ENCODE measurements around the gene ADCK1.
"Not testable (repeated sequence)": the region's sequence is repeated elsewhere in the genome, so short reads cannot be mapped to it uniquely, and the experiment has no call there.

Gene ADCK1

DNA sequence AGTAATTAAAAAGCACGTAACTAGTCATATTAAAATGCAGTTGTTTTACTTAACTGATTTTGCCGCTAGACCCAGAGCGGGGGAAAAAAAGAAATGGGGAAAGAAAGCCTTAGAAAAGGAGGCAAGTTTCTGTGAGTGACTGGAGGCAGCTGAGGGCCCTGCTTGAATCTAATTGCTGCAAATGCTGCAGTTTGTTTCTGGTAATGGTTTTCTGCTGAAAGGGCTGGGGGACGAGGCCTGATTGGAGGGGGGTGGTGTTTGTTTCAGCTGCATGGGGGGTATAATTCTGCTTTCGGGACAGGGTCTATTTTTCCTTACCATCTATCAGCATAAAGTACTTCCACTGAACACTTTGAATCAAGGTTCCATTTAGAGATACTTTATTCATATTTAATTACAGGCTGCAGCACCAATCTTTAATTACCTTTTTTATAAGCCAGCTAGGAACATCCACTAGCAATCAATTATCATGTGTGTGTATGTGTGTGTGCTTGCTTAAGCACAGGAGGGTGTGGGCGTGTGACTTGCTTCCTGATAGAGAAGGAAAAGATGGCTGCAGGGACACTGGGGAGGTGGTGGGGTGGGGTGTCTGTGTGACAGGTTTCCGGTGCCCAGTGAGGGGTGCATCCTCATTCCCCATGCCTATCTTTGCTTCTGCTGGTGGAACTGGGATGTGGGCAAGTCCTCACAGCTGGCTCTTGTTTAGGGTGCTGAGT lies 83.4 kb downstream of the ADCK1 start:
- Histone ChIP-seq H3K9me3 (ENCODE audit: insufficient read depth, low read length) (no peaks in the 10 kb centered on the region), H3K4me3 (ENCODE audit: insufficient read length, low read depth) (no peak overlapping the region), H3K4me1 (ENCODE audit: insufficient read depth, insufficient read length) (peaks cover 6% of the 10 kb centered on the region), H3K36me3 (ENCODE audit: insufficient read depth, insufficient read length, low read length) (peaks cover 4% of the 10 kb centered on the region), H3K27me3 (ENCODE audit: insufficient read depth, insufficient read length) (no peaks in the 10 kb centered on the region), H3K9ac (ENCODE audit: insufficient read length, low read depth) (no peak overlapping the region)
- no peak for TF ChIP-seq YY1 (IDR thresholded peaks at IDR 0.05; ENCODE audit: insufficient read depth, insufficient read length)
- TF ChIP-seq ZNF274 (IDR thresholded peaks at IDR 0.05; ENCODE audit: low read depth, low read length), result no peak
- no peak for TF ChIP-seq SUZ12 (IDR thresholded peaks at IDR 0.05; ENCODE audit: extremely low read depth, insufficient read depth, insufficient read length)
- no peak for DNase-seq (ENCODE audit: low read depth, low spot score)

DNA sequence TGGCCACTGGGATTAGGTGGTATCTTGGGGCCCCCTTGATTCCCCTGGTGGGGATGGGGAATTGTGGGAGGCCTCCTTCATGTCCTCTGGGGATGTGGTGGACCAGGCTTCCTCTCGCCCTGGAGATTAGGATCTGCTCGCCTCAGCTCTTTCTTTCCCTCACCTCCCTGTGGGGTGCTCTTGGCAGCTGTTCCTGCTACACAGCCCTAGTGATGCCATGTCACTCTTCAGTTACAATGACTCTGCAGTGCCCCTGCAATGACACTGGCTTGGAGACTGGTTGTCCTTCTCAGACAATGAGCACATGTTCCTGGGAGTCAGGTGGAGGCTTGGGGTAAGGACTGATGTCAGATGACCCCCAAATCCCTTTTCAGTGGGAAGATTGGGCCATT lies 83.9 kb downstream of the ADCK1 start:
- no peak overlapping the region for H3K4me3 ChIP-seq (ENCODE audit: insufficient read length, low read depth)
- H3K4me1 ChIP-seq (ENCODE audit: insufficient read depth, insufficient read length), result peaks cover 6% of the 10 kb centered on the region
- no peak overlapping the region for H3K9ac ChIP-seq (ENCODE audit: insufficient read length, low read depth)
- TF ChIP-seq YY1 (IDR thresholded peaks at IDR 0.05; ENCODE audit: insufficient read depth, insufficient read length) (no peak), ZNF274 (IDR thresholded peaks at IDR 0.05; ENCODE audit: low read depth, low read length) (no peak), SUZ12 (IDR thresholded peaks at IDR 0.05; ENCODE audit: extremely low read depth, insufficient read depth, insufficient read length) (no peak)
- H3K27me3 ChIP-seq (ENCODE audit: insufficient read depth, insufficient read length), result no peaks in the 10 kb centered on the region
- no peaks in the 10 kb centered on the region; the same call in 1 of the 2 replicates for H3K9me3 ChIP-seq (ENCODE audit: insufficient read depth, low read length)
- peaks cover 4% of the 10 kb centered on the region for H3K36me3 ChIP-seq (ENCODE audit: insufficient read depth, insufficient read length, low read length)
- DNase-seq (ENCODE audit: low read depth, low spot score), result no peak

DNA sequence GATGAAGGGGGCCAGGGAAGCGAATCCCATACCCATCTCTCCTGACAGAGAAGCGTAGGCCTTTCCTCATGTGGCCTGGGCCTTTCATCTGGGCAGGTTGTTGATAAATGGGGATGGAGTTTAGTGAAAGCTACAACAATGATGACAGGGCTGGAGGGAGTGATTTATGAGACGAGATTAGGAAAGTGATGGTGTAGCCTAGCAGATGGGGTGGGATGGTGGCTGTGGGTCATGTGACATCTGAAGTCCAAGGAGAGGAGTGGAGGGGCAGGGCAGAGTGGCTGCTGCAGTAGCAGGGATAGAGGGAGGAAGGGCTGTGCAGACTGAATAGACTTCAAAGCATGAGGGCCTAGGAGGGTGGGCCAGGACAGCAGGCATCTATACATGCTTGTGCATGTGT lies 85.5 kb downstream of the ADCK1 start:
- Histone ChIP-seq H3K27me3 (ENCODE audit: insufficient read depth, insufficient read length) (no peaks in the 10 kb centered on the region), H3K36me3 (ENCODE audit: insufficient read depth, insufficient read length, low read length) (peaks cover 4% of the 10 kb centered on the region), H3K4me3 (ENCODE audit: insufficient read length, low read depth) (no peak overlapping the region), H3K9me3 (ENCODE audit: insufficient read depth, low read length) (no peaks in the 10 kb centered on the region; the same call in 1 of the 2 replicates), H3K9ac (ENCODE audit: insufficient read length, low read depth) (no peak overlapping the region), H3K4me1 (ENCODE audit: insufficient read depth, insufficient read length) (peaks cover 6% of the 10 kb centered on the region)
- TF ChIP-seq YY1 (IDR thresholded peaks at IDR 0.05; ENCODE audit: insufficient read depth, insufficient read length) (no peak), SUZ12 (IDR thresholded peaks at IDR 0.05; ENCODE audit: extremely low read depth, insufficient read depth, insufficient read length) (no peak), ZNF274 (IDR thresholded peaks at IDR 0.05; ENCODE audit: low read depth, low read length) (no peak)
- no peak for DNase-seq (ENCODE audit: low read depth, low spot score)

DNA sequence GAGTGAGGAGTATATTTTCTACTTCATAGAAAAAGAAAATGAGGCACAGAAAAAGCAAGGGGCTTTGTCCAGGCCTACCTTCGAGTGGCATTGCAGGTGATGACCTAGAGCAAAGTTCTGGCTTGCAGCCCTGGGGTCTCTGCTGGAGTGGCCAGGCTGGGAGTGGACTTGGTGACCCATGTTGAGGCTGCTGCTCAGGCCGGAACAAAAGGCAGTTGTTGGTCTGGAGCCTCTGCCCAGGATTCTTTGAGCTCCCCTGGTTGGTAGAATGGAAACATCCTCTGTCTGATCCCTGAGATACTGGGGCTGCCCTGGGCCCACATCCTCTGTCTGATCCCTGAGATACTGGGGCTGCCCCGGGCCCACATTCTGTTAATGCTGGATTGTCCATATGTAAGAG lies 86.1 kb downstream of the ADCK1 start:
- Histone ChIP-seq H3K4me1 (ENCODE audit: insufficient read depth, insufficient read length) (peaks cover 6% of the 10 kb centered on the region), H3K9me3 (ENCODE audit: insufficient read depth, low read length) (no peaks in the 10 kb centered on the region; the same call in 1 of the 2 replicates), H3K36me3 (ENCODE audit: insufficient read depth, insufficient read length, low read length) (peaks cover 4% of the 10 kb centered on the region), H3K9ac (ENCODE audit: insufficient read length, low read depth) (no peak overlapping the region), H3K27me3 (ENCODE audit: insufficient read depth, insufficient read length) (no peaks in the 10 kb centered on the region), H3K4me3 (ENCODE audit: insufficient read length, low read depth) (no peak overlapping the region)
- TF ChIP-seq ZNF274 (IDR thresholded peaks at IDR 0.05; ENCODE audit: low read depth, low read length) (no peak), SUZ12 (IDR thresholded peaks at IDR 0.05; ENCODE audit: extremely low read depth, insufficient read depth, insufficient read length) (no peak), YY1 (IDR thresholded peaks at IDR 0.05; ENCODE audit: insufficient read depth, insufficient read length) (no peak)
- no peak for DNase-seq (ENCODE audit: low read depth, low spot score)

DNA sequence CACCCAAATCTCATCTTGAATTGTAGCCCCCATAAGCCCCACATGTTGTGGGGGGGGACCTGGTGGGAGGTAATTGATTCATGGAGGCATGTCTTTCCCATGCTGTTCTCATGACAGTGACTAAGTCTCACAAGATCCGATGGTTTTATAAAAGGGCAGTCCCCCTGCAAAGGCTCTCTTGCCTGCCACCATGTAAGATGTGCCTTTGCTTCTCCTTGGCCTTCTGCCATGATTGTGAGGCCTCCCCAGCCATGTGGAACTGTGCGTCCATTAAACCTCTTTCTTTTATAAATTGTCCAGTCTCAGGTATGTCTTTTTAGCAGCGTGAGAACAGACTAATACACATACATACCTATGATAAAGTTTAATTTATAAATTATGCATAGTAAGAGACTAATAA lies 89.0 kb downstream of the ADCK1 start:
- not testable (repeated sequence) for DNase-seq (ENCODE audit: low read depth, low spot score); H3K36me3 ChIP-seq (ENCODE audit: insufficient read depth, insufficient read length, low read length); H3K4me3 ChIP-seq (ENCODE audit: insufficient read length, low read depth); H3K9ac ChIP-seq (ENCODE audit: insufficient read length, low read depth); H3K27me3 ChIP-seq (ENCODE audit: insufficient read depth, insufficient read length); H3K4me1 ChIP-seq (ENCODE audit: insufficient read depth, insufficient read length); H3K9me3 ChIP-seq (ENCODE audit: insufficient read depth, low read length)

DNA sequence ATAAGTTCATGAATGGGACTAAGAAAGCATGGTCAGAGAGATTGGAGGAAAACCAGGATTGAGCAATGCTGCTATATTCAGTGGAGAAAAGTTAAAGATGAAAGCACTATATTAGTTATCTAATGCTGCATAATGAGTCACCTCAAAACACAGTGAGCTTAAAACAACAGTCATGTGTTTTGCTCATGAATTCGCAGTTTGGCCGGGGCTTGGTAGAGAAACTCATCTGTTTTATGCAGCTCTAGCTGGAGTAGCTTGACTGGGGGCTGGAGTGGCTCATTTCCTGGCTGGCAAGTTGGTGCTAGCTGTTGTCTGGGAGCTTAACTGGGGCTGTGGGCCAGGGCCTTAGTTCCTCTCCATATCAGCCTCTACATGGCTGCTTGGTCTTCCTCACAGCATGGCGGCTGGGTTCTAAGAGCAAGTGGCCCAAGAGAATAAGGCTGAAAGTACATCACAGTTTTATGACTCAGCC lies 90.1 kb downstream of the ADCK1 start:
- no peak for DNase-seq (ENCODE audit: low read depth, low spot score)
- H3K9me3 ChIP-seq (ENCODE audit: insufficient read depth, low read length), result no peaks in the 10 kb centered on the region; the same call in 1 of the 2 replicates
- no peak overlapping the region for H3K9ac ChIP-seq (ENCODE audit: insufficient read length, low read depth)
- no peaks in the 10 kb centered on the region for H3K4me1 ChIP-seq (ENCODE audit: insufficient read depth, insufficient read length)
- TF ChIP-seq ZNF274 (IDR thresholded peaks at IDR 0.05; ENCODE audit: low read depth, low read length) (no peak), SUZ12 (IDR thresholded peaks at IDR 0.05; ENCODE audit: extremely low read depth, insufficient read depth, insufficient read length) (no peak), YY1 (IDR thresholded peaks at IDR 0.05; ENCODE audit: insufficient read depth, insufficient read length) (no peak)
- H3K4me3 ChIP-seq (ENCODE audit: insufficient read length, low read depth), result no peak overlapping the region
- H3K27me3 ChIP-seq (ENCODE audit: insufficient read depth, insufficient read length), result no peaks in the 10 kb centered on the region
- H3K36me3 ChIP-seq (ENCODE audit: insufficient read depth, insufficient read length, low read length), result peaks cover 4% of the 10 kb centered on the region

DNA sequence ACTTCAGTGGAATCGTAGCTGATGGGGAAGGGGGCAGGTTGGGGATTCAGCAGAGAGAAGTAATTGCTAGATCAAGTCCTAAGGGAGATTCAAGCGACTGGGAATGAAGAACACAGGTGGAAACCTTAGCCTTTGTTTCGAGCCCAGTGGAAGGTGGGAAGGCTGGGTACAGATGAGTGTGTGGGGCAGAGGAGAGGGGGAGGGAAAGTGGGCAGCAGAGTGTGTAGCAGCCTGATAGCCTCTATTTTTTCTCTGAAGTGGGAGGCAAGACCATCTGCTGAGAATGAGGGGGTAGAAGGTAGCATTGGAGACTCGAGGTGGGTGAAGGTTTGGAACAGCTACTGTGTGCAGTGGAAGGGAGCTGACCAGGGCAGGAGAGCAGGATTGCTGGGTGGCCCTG lies 91.0 kb downstream of the ADCK1 start:
- H3K27me3 ChIP-seq (ENCODE audit: insufficient read depth, insufficient read length), result no peaks in the 10 kb centered on the region
- DNase-seq (ENCODE audit: low read depth, low spot score), result no peak
- no peak overlapping the region for H3K9ac ChIP-seq (ENCODE audit: insufficient read length, low read depth)
- H3K4me3 ChIP-seq (ENCODE audit: insufficient read length, low read depth), result no peak overlapping the region
- no peaks in the 10 kb centered on the region for H3K4me1 ChIP-seq (ENCODE audit: insufficient read depth, insufficient read length)
- TF ChIP-seq ZNF274 (IDR thresholded peaks at IDR 0.05; ENCODE audit: low read depth, low read length) (no peak), YY1 (IDR thresholded peaks at IDR 0.05; ENCODE audit: insufficient read depth, insufficient read length) (no peak), SUZ12 (IDR thresholded peaks at IDR 0.05; ENCODE audit: extremely low read depth, insufficient read depth, insufficient read length) (no peak)
- peaks cover 4% of the 10 kb centered on the region for H3K36me3 ChIP-seq (ENCODE audit: insufficient read depth, insufficient read length, low read length)
- H3K9me3 ChIP-seq (ENCODE audit: insufficient read depth, low read length), result no peaks in the 10 kb centered on the region; the same call in 1 of the 2 replicates

All from NT2/D1 (cell line).